Stimulated activated CD4-positive, alpha-beta T cell treated with anti-CD3 and anti-CD28 coated beads, Interleukin-4, amount 100 ng/mL, for 24 hours (primary cell): Measurements from ENCODE around the gene ZNF525.
A peak's percentile ranks its signal among the peaks of the same experiment; 100 is the strongest.
"Not testable (repeated sequence)": the region's sequence is repeated elsewhere in the genome, so short reads cannot be mapped to it uniquely, and the experiment has no call there.

Source experiments
- DNase-seq: peaks from one replicate; pipeline ENCODE4 v3.0.0-alpha.2; 2020

ZNF525 gene

DNA sequence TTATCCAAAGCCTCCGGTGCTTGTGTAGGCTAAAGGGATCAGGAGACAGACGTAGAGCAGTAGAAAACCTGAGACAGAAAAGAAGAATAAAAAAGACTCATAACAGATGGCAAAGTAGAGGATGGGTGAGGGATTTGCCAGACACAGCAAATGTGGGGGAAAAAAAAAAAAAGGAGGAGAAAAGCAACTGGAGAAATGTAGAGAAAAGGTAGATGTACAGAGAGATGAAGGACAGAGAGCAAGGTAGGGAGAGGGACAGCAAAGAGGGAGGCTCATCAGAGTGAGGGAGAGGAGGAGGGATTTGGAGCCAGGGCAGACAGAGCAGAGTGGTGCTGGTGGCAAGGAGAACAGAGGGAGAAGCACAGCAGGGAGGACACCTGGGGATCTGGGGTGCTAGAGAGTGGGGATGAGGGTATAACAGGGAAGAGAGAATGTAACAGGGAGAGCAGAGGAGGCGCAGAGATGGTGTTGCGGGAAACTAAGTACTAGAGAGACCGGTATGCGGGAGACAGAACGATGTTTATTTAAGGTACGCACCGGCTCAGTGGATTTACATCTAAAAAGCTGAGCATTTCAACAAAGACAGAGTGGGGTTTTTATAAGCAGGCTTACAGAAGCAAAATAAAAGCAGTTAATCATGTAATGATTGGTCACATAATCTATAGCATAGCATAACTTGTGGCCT lies 30.5 kb downstream of the ZNF525 start:
- not testable (repeated sequence) for DNase-seq

DNA sequence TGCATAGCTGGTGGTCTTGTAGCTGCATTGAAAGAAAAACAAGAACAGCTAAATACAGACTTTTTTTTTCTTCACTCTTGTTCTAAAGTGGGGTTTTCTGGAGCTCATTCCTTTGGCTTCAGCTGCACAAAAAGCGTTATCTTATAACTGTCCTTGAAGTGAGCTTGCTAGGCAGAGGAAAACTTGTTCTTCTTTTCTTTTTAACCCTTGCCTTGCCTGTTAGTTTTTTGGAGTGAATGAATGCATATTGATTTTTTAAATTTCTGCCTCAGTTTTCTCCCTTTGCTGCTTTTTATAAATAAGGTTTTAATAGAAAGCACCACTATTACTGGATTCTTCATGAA lies 31.0 kb downstream of the ZNF525 start:
- no peak for DNase-seq

DNA sequence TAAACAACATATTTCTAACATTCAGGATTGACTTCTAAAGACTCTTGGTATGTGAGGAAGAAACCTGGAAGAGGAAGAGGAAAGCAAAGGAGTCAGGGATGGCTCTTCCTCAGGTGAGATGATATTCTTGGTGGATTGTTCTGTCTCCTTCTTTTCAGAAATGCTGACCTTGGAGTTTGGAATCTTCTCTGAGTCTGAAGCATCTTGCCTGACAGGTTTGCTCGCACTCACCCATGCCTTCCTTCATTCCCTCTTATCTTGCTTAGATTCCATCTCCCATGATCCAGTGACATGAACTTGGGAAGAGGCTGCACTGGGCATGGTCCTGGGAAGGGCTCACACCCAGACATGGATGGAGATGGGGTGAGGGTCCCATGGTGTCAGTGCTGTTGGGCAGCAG lies 32.4 kb downstream of the ZNF525 start:
- DNase-seq: not testable (repeated sequence)

DNA sequence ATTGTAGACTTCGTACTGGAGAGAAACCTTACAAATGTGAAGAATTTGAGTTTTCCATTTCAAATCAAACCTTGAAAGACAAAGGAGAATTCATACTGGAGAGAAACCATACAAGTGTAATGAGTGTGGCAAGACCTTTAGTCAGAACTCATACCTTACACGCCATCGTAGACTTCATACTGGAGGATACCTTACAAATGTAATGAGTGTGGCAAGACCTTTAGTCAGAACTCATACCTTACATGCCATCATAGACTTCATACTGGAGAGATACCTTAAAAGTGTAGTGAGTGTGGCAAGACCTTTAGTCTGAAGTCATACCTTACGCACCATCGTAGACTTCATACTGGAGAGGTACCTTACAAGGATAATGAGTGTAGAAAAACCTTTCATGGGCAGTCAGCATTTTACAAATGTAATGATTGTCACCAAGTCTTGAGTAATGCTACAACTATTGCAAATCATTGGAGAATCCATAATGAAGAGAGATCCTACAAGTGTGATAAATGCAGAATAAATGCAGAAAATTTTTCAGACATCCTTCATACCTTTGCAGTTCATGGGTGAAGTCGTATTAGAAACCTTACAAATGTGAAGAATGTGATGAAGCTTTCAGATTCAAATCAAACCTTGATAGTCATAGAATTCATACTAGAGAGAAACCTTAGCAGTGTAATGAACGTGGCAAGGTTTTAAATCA lies 44.1 kb downstream of the ZNF525 start:
- no peak for DNase-seq

DNA sequence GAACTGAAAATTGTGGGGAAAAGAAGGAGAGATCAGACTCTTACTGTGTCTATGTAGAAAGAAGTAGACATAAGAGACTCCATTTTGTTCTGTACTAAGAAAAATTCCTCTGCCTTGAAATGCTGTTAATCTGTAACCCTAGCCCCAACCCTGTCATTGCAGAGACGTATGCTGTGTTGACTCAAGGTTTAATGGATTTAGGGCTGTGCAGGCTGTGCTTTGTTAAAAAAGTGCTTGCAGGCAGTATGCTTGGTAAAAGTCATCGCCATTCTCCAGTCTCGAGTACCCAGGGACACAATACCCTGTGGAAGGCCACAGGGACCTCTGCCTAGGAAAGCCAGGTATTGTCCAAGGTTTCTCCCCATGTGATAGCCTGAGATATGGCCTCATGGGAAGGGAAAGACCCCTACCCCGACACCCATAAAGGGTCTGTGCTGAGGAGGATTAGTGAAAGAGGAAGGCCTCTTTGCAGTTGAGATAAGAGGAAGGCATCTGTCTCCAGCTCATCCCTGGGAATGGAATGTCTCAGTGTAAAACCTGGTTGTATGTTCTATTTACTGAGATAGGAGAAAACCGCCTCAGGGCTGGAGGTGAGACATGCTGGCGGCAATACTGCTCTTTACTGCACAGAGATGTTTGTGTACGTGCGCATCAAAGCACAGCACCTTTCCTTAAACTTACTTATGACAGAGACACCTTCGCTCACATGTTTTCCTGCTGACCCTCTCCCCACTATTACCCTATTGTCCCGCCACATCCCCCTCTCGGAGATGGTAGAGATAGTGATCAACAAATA lies 55.2 kb downstream of the ZNF525 start:
- DNase-seq: not testable (repeated sequence)

DNA sequence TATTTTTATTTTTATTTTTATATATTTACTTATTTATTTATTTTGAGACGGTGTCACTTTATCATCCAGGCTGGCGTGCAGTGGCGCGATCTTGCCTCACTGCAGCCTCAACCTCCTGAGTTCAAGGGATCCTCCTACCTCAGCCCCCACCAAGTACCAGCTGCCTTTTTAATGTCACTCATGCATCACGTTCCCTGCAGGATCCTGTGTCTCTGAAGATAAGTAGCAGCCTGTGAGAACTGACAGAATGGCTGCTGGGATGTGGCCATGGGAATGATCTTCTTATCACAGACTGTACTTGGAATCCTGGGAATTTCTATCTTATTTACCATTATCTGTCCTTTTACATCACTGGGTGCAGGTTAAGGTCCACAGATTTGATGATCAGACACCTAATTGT lies 57.0 kb downstream of the ZNF525 start:
- no peak for DNase-seq

DNA sequence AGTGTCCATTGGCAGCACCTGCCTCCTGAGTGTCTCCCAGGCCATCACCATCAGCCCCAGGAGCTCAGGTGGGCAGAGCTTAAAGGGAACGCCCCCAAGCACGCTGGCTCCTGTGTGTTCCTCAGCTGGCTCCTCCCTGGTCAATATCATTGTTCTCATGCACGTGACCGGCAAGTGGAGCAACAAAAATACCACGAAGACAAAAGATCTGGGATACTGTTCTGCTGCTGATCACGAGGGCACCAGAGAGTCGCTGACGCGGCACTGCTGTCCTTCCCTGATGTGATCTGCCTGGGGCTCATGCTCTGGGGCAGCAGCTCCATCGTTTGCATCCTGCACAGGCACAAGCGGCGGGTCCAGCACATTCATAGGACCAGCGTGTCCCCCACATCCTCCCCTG lies 57.6 kb downstream of the ZNF525 start:
- not testable (repeated sequence) for DNase-seq

DNA sequence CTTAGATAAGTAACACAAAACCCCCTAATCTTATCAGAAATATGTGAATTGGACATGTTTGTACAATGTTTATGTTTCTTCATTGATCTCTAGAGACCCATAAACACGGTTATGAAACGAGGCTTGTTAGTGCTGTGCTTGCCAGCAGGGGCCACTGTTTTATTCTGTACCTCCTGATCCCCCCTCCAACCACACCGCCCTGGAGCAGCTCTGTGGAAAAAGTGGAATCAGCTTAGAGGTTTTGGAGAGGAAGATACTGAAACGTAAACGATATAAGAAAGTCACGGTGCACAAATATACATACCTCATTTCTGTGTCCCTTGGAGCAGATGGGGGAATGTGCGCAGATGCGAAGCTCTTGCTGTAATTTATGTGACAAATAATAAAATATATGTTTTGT lies 58.2 kb downstream of the ZNF525 start:
- not testable (repeated sequence) for DNase-seq

DNA sequence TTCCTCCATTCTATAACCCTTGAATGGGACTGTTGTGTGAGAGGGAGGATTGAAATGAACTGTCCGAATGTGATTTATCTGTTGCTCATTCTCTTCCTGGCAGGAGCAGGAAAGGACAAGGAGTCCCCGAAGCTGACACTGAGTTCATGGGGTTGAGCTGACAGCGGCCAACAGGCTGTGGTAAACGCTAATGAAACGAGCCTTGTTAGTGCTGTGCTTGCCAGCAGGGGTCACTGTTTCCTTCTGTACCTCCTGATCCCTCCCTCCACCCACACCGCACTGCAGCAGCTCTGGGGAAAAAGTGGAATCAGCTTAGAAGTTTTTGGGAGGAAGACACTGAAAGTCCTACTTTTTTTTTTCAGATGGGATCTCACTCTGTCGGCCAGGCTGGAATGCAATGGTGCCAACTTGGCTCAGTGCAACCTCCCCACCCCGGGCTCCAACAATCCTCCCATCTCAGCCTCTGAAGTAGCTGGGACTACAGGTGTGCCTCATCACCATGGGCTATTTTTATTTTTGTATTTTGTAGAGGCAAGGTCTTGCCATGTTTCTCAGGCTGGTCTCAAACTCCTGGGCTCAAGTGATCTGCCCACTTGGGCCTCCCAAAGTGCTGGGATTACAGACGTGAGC lies 59.6 kb downstream of the ZNF525 start:
- peak; percentile 74 for DNase-seq

DNA sequence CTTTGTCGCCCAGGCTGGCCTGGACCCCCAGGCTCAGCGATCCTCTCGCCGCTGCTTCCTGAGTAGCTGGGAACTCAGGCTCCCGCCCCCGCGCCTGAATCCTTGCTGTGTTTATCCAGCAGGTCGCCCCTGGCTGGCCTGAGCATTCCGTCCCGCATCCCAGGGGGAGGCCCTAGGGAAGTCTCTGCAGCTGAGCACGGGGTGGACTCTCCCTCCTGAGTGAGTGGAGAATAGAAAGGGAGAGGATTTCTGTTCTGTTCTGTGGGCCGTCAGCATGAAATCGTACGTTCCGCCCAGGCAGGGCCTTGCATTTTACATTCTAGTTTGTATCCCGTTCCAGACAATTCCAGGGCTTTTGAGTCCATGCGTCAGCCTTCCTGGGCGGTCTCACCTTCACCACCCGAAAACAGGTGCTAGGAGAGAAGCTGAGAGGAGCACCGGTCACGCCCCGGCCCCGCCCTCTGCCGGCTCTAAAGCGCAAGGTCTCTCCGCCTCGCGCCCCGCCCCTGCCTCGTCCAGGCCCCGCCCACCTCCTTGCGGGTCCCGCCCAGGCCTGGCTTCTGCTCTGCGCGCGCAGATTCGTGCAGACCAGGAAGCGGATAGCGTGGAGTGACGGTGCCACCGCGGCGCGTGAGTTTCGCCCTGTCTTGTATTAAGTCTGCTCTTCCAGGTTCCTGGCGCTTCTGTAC lies 66.0 kb downstream of the ZNF525 start, which contains the start of gene ZNF761:
TSS of gene ZNF761 (plus strand) at position 586 of the 689 bp plus-strand sequence. CDS start 15,285 bp downstream, outside the sequence.
- DNase-seq: peak; percentile 97

DNA sequence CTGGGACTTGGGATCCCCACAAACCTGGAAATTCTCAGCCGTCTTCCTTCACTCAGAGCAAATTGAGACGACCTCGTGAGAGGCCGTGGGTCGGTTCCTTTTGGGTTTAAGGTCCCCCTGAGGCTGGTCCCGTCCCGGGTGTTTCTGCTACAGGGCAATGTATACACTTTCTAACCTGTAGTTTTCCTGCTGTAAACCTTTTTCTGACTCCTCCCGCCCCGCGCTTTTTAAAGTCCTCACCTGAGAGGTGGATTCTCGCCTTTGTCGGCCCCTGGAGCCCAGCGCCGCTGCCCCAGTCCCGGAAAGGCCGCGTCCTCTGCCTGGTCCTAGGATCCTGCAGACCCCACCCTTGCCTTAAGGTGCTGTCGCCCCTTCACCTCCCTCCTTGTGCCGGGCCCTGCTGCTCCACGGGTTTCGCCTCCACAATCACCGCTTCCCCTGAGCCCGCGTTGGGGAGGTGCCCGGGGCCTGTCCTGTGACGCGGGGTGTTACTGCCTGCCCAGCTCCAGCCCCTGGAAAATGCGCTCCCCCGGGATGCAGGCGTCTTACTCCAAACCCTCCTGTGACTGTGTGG lies 66.7 kb downstream of the ZNF525 start:
- peak; percentile 7 for DNase-seq
